NCI-H1694 treated with DMSO at 0.1 percent for 48 hours (cell line): ENCODE measurements around the gene RCVRN.

Source experiments
- DNase-seq: peaks from one replicate; lab custom pipeline; 2025; lab: John Stamatoyannopoulos, UW

Gene RCVRN

DNA sequence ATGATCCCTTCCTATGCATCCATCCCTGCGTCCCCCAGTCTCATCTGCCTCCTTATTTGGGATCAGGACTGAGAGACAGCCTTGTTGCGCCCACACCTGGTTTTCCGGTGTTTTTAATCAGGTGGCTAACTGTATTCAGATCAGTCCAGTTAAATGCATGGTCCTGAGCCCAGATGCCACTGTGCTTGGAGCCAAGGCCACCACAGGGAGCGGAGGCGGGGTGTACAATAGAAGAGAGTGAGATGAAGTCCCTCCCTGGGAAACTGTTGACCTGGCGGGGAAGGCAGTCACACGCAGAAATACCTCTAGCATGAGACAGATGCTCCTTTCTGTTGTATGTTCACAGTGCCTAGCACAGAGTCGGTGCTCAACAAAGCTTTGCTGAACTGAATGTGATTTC, 6.3 kb downstream of the RCVRN start:
- DNase-seq, result no peak

DNA sequence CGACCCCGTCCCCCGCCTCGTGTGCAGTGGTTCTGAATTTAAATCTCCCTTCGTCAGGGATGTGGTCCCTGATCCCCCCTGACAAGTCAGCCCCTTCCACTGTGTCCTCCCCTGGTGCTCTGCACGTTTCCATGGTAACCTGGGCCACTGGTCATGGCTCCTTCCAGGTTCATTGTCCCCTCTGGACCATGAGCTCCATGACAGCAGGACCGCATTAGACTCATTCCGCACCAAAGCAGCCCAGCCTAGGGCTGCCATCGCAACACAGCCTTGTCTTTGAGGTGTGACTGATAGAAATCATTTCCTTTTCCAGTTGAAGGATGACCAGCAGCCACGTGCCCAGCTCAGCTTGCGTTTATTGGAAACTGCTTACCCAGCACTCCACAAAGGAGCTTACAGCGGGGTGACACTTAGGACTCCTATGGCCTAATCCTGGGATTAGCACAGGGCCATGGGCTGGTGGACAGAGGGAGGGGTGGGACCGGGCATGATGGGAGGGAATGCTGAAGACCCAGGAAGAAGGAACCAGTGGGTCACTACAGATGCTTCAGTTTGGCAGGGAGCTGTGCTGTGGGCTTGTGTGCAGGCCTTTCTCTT, 7.6 kb downstream of the RCVRN start:
- DNase-seq, result no peak

DNA sequence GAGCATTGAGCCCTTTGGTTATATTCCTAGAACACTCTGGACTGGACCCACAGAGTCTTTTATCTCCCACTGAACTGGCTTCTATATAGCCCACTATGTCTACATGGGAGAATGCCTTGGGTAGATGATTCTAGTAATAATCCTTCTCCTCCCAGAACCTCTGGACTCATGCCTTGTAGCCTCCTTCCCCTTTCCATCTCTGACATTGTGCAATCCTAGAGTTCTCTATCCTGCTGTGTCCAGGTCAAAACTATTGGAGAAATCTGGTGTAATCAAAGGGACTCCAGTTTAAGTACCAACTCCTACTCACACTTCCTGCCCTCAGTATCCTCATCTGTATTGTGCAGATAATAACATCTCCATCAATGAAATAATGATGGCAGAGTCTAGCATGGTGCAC, 9.1 kb downstream of the RCVRN start:
- DNase-seq, result no peak

DNA sequence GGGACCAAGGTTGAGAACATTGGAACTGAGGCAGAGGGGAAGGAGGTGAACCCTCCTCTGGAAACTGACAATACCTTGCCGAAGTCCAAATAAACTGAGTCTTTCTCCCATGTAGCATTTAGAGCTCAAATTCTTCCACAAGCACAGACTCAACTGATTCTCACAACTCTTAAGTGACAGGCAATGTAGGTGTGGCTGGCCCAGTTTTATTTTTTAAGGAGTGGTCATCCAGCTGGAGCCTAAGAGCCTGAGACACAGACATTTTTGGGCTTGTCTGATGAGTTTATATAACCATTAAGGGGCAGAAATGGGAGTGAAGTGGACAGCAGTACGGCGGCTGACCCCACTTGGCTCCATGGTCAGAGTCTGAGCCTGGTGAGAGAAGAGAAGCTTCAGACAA, 10.8 kb downstream of the RCVRN start:
- no peak for DNase-seq

DNA sequence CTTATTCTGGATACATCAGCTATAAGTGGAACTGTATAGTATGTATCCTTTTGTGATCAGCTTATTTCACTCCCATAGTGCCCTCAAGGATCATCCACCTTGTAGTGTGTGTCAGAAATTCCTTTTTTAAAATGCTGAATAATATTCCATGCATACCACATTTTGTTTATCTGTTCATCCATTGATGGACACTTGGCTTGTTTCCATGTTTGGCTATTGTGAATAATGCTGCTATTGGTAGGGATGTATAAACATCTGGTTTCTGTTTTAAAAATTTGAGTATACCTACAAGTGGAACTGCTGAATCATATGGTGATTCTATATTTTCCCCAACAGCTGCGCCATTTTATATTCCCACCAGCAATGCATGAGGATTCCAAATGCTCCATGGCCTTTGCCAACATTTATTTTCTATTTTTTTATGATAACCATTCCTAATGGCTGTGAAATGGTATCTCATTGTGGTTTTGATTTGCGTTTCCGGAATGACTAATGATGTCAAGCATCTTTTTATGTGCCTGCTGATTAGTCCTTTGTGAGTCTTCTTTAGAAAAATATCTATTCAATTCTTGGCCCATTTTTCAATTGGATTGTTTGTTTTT, 11.6 kb downstream of the RCVRN start:
- no peak for DNase-seq

DNA sequence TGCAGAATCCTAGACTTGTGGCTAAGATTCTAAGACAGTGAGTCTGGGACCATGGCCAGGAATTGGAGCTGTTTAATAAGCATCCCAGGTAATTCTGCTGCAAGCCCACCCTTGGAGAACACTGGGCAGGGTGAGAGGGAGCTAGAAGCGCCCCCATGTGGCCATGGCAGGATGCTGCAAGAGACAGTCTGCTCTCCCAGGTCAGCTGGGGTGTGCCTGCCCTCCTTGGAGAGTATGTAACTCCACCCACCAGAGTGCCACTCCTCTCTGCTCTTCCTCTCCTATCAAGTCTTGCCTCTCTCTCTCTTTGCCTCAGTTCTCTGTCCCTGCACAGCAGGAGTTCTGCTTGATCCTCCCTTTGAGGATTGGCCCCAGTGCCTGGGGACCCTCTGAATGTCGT, 14.9 kb downstream of the RCVRN start:
- no peak for DNase-seq

DNA sequence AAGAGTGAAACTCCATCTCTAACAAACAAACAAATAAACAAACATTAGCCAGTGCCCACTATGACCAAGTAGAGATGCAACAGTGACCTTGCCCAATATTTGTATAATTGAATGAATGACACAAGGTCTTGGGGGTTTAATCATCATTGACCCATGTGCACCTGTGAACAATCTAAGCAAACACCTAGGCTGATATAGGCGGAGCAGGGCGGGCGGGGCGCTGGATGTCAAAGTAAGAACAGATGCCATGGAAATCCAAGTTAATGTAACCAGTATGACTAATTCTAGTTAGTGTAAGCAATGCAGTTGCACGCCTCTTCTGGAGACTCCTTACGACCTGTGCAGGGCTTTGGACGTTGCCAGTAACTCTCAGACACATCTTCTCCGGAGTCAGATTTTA, 17.6 kb downstream of the RCVRN start:
- no peak for DNase-seq

DNA sequence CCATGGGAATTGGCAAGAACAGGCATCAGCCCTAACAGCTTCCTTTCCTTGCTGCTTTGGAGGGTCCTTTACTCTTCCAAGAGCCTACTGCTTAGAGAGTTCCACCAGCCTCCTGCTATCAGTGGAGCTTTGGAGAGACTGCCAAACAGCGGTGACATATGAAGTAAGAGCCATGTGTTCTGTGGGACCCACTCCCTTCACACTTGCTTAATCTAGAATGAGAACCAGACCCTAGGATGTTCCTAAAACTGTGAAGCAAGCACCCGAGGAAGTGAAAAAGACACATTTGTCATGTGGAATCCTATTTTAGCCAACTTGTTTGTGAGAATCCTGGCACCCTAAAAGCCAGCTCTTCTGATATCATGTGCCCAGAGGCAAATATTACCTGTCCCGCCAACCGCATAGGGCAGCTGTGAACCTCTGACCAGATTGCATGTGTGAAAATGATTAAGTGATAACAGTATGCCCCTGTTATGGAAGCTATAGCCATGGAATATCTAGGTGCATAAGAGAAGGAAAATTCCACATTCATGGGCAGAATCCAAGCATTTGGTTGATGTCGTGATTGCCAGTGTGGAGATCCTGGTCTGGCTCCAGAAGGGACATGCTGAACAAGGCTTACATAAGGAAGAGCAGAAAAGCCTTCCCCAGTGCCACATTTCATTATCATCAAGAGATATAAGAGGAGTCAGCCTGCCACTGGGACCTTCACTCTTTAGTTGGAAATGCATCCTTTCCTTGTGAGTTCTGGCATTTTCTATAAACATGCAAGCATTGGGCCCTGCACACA, 18.7 kb downstream of the RCVRN start:
- DNase-seq, result no peak

DNA sequence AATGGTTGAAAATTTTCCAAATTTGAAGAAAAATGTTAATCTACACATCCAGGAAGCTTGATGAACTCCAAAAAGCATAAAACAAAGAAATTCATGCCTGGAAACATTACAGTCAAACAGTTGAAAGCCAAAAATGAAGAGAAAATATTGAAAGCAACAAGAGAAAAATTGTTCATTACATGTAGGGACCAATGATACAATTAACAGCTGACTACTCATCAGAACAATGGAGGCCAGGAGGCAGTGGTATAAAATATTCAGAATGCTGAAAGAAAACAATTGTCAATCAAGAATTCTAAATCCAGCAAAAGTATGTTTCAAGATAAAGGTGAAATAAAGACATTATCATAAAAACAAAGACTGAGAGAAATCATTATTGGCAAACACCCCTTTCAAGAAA, 21.6 kb downstream of the RCVRN start:
- DNase-seq, result no peak

DNA sequence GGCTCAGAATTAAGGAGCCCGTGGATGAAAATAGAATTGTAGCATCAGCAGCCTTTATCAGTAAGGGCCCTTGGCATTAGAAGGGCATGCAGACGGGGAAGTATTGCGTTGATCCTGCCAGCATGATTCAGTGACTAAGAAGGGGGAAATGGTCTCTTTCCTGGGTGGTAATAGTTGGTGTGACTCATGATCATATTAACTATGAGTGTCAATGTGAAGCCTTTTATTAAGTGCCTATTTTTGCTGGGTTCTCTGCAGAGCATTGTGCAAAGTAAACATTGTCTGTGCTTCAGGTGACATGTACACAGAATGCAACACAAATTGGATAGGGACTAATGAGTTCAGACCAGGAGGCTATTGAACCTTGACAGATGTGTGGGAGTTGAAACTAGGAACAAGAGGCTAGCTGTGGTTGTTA, 24.5 kb downstream of the RCVRN start:
- DNase-seq, result no peak

DNA sequence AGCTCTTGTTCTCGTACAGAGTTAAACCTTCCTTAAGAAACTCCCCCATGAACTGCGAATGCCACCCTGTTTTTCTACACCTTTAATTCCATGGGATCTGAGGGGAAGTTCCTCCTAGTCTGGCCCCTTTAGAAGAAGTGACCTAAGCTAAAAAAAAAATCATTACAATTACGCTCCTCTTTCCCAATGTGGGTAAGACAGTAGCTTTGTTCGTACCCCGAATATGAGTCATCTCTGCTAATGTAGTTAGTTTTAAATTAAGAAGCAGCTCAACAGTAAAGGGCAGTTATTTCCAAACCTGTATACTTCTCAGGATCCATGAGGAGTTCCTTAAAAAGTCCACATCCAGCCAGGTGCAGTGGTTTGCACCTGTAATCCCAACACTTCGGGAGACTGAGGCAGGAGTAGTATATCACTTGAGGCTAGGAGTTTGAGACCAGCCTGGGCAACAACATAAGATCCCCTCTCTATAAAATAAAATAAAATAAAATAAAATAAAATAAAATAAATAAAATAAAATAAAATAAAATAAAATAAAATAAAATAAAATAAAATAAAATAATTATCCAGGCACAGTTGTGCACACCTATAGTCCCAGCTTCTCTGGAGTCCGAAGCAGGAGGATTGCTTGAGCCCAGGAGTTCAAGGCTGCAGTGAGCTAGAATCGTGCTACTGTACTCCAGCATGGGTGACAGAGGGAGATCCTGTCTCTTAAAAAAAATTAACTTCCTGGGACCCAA, 26.1 kb downstream of the RCVRN start:
- no peak for DNase-seq

DNA sequence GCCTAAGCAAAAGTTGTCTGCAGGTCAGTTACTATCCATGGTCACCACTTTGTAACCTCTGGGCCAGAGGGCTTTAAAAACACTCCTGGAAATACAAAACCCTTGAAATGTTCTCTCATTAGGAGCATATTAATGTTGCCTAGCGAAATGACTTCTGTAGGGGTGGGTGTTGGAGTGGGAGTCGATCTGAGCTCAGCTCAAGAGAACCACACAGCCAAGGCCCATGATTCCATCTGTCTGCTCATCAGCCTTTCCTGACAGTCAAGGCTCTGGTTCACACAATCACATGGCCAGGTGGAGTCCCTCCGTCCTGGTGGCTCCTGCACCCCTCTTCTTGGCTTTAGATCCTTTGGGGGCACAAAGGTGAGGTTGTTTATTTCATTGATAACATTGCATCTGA, 26.7 kb downstream of the RCVRN start:
- no peak for DNase-seq

DNA sequence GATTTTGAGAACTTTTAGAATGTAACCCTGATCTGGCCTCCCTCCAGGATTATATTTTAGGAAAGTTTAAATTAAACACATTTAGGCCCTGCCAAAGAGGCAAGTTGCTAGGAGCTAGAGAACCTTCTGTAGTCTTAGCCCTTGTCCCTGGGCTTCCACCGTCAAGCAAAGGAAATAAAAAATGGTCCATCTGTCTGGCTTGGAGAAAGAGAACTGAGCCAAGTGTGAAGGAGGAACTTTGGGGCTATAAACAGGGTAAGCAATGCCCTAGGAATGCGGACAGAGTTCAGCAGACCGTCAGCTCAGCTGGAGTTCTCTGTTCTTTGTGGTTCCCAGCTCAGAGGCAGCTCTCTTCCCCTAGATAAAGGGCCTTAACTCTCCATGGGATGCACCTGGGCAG, 29.6 kb downstream of the RCVRN start:
- no peak for DNase-seq

DNA sequence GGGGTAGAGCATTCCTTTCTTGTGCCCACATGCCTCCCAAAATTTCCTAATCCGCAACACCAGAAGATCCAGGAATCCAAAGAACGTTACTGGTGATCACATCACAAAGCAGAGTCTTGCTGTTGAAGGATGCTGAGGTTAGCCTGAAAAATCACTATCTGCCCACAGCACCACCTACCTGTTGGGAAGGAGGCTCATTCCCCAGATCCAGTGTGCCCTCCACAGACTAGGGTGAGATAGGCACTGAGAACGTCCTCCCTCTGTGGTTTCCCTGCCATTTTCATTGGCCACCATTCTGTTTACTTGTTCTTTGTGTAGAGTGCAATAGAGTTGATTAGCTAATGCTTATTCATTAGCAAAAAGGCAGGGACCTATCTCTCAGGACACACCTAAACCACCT, 30.3 kb downstream of the RCVRN start:
- DNase-seq, result no peak

DNA sequence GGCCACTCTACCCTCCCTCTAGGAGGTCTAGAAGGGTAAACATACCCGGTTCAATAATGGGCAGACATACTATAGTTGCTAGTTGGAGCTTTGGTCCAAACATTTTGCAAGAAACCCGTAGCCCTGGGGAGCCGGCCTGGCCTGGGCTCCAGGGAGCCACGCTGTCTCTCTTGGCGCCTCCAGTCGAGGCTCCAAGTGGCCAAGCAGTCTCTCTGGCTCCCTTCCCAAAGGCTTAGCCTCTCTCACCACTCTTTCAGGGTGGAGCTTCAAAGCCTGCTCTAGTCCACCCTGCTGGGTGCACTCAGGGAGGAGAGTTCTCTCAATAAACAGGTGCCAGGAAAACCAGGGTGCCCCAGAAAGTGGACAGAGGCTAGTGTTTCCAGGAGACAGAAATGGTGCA, 32.2 kb downstream of the RCVRN start:
- no peak for DNase-seq

DNA sequence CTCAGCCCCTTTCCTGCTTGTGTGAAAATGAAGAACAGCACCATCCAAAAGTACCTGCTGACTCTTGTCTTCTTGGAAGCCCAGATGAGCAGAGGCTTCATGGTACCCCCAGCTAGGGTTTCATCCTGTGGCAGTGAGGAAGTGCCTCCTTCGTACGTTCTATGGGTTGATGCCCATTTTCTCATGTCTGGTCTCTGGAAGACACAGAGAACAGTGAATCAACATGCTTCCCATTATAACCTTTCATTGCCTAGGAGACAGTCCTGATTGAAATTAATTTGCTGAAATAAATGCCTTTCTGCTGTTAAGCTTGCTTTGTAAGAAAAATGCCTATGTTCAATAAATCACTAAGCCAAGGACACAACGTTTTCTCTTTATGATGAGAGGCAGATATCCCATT, 36.5 kb downstream of the RCVRN start:
- DNase-seq, result no peak

DNA sequence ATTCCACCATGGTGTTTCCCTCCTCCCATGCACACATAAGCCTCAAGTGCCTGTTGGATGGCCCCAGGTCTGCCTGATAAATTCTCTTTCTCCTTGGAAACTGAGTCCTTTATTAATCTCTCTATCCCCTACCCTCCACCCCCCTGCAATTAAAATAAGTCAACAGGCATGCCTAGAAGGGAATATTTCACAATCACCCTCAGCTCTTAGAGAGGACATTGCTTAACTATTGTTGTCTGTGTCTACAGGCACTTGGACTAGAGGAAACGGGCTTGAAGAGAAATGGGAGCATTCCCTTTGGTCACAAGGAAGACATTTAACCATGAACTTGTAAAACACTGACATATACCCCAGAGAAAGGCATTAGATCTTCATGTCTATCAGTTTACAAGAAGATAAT, 39.5 kb downstream of the RCVRN start:
- DNase-seq, result no peak

DNA sequence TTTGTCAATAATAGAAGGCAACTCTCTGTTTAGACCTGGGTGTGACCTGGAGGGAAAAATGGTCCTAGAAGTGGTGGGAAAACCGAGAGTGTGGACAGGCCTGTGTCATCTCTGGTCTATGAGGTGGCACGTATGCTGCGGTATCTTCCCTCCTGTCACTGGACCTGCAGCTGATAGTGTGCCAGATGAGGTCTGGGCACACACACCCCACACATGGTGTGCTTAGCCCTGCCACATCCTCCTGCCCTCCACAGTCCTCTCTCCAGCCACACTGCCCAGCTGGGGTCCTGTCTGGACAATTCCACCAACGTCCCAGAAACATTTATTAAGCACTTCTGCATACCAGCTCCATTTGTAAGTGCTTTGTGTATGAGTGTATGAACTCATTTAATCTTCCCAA, 42.1 kb downstream of the RCVRN start:
- DNase-seq, result no peak

DNA sequence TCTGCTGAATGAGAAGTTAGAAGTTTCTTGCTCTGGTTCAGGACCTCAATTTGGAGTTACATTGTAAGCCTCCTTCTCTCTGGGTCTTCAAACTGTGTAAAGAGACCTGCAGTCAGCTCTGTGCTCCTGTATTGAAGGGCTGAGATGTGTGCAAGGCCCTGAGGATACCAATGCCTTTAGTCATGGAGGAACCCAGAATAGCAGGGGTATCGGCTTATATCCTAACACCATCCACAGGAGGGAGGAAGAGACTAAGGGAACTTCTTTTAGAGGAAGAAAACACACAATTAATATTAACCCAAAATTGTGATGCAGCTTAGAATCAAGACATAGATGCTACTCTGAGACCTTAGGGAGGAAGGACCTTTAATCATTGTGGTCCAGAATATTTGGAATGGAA, 42.9 kb downstream of the RCVRN start:
- no peak for DNase-seq

DNA sequence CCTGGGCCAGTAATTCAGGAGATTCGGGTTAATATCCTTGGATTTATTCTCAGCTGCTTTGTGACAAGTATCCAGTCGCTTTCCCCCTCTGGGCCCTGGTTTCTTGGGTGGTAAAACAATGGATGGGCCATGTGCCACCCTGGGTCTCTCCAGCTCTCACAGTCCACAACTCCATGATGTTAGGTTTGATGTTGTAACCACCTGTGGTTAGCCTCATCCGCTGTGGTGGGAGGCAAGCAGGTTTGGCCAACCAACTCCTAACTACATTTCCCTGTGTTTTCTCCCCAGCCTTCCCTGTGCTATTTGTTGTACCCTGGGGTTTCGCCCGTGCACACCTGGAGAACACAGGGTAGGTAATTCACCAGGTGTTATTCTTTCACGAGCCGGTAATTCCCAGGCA, 44.2 kb downstream of the RCVRN start:
- DNase-seq, result no peak

DNA sequence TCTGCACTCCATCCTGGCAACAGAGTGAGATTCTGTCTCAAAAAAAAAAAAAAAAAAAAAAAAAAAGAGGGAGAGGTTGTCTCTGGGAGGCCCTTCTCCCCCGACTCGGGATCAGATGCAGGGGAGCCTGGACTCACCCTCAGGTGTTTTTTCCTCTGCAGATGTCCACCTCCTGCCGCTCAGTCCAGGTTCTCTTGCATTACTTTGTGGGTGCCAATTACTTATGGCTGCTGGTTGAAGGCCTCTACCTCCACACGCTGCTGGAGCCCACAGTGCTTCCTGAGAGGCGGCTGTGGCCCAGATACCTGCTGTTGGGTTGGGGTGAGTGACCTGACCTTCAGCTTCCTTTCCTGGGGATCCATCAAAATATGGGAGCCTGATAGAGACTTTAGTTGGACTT, 45.3 kb downstream of the RCVRN start:
- DNase-seq, result no peak

DNA sequence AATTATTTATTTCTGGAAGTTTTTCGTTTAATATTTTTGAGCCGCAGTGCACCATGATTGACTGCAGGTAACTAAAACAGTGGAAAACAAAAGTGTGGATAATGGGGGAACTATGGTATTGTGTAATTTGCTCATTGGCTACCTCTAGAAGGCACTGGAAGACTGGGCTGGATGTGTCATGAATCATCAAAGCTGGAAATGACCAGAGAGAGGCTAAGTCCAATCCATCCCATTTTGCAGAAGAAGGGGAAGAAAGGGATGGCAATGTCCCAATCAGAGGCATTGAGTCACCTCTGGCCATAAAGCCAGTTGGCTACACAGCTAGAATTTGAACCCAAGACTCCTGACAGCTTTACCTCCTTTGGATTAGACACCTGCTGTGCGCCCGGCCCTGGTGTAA, 50.0 kb downstream of the RCVRN start:
- DNase-seq, result no peak

DNA sequence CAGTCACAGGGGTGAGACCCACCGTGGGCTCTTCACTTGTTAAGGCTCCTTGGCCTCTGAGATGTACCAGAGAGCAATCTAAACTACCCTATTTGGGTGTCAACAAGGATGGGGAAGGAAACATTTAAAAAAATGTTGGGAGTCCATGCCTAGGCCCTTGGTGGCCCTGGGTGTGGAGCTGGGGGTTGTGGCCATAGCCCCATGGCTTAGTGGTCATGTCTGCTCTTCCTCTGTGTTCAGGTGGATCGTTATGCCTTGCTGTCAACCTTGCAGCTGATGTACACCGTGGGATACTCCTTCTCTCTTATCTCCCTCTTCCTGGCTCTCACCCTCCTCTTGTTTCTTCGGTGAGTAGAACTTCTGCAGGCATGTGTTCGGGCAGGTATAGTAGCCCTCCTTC, 50.8 kb downstream of the RCVRN start:
- DNase-seq, result no peak
